GOT3 (cell line): Measurements from ENCODE around the gene ATF4.
"Not testable (repeated sequence)": the region's sequence is repeated elsewhere in the genome, so short reads cannot be mapped to it uniquely, and the experiment has no call there.

ENCODE experiments used
- DNase-seq: peaks from one replicate; lab custom pipeline; 2025; ENCODE audit warnings: mixed read lengths; lab: John Stamatoyannopoulos, UW

ATF4 gene

GRCh38 chr22:39489094-39490068 is 31.0 kb upstream of the ATF4 start:
- no peak for DNase-seq

- no peak for DNase-seq
These were observed 30.1 kb upstream of the ATF4 start for GRCh38 chr22:39490135-39490798.

GRCh38 chr22:39490966-39491680 is 29.2 kb upstream of the ATF4 start:
- no peak for DNase-seq

- no peak for DNase-seq
These were observed 28.7 kb upstream of the ATF4 start for GRCh38 chr22:39491696-39492095.

- no peak for DNase-seq
These were observed 28.2 kb upstream of the ATF4 start for GRCh38 chr22:39492186-39492585.

- no peak for DNase-seq
These were observed 26.6 kb upstream of the ATF4 start for GRCh38 chr22:39493759-39494158.

- DNase-seq = no peak
These were observed 25.8 kb upstream of the ATF4 start for GRCh38 chr22:39494471-39495120.

GRCh38 chr22:39496131-39496838 is 24.1 kb upstream of the ATF4 start:
- no peak for DNase-seq

- DNase-seq = no peak
These were observed 22.9 kb upstream of the ATF4 start for GRCh38 chr22:39497429-39497828.

- DNase-seq = no peak
These were observed 22.0 kb upstream of the ATF4 start for GRCh38 chr22:39498368-39498767.

GRCh38 chr22:39498802-39499201 is 21.6 kb upstream of the ATF4 start:
- DNase-seq = no peak

GRCh38 chr22:39500101-39500500 is 20.3 kb upstream of the ATF4 start:
- no peak for DNase-seq

GRCh38 chr22:39501644-39502108 is 18.7 kb upstream of the ATF4 start:
- no peak for DNase-seq

- DNase-seq = peak; percentile 79
These were observed 18.1 kb upstream of the ATF4 start, which contains the start of gene MIEF1 for GRCh38 chr22:39502109-39502788. MIEF1 (plus strand) TSS chr22:39502290; CDS start chr22:39511295, 9,005 bp downstream.

- no peak for DNase-seq
These were observed 17.5 kb upstream of the ATF4 start for GRCh38 chr22:39502789-39503409.

GRCh38 chr22:39503630-39504029 is 16.7 kb upstream of the ATF4 start:
- DNase-seq = no peak

- DNase-seq = no peak
These were observed 16.3 kb upstream of the ATF4 start for GRCh38 chr22:39504071-39504470.

- not testable (repeated sequence) for DNase-seq
These were observed 13.3 kb upstream of the ATF4 start for GRCh38 chr22:39507021-39507420.

- DNase-seq = no peak
These were observed 12.0 kb upstream of the ATF4 start for GRCh38 chr22:39508393-39508792.

GRCh38 chr22:39510529-39511149 is 9.7 kb upstream of the ATF4 start:
- DNase-seq = no peak
